Measurements from ENCODE around the gene SLC5A2. TPM values are rescaled to one million over a fixed set of nuclear protein-coding genes. Genes with fewer than 3 reads are reported as not detected.

SLC5A2 gene
- total RNA-seq, 1 donor from 2014 or later = not detected

Other genes starting within 250 kb of the SLC5A2 start
- gene ITGAM, start 223.1 kb upstream of the SLC5A2 start, total RNA-seq = 16.8 and 18.2 TPM in 2 replicates
- 44.3 and 45.9 TPM in 2 replicates for gene ITGAX, start 127.9 kb upstream of the SLC5A2 start, total RNA-seq
- gene ITGAD, start 89.8 kb upstream of the SLC5A2 start, total RNA-seq = not detected in 2 replicates
- gene COX6A2, start 54.8 kb upstream of the SLC5A2 start, total RNA-seq = not detected in 2 replicates
- gene ZNF843, start 40.3 kb upstream of the SLC5A2 start, total RNA-seq = 0.09 and 0.16 TPM in 2 replicates
- 9.9 and 10.5 TPM in 2 replicates for gene ARMC5, start 23.6 kb upstream of the SLC5A2 start, total RNA-seq
- 0.49 and 1.5 TPM in 2 replicates for gene TGFB1I1, start 11.0 kb upstream of the SLC5A2 start, total RNA-seq
- 40.9 and 41.1 TPM in 2 replicates for gene RUSF1, start 25.3 kb downstream of the SLC5A2 start, total RNA-seq
- gene AHSP, start 44.8 kb downstream of the SLC5A2 start, total RNA-seq = not detected in 2 replicates

Data from activated CD4-positive, alpha-beta T cell treated with anti-CD3 and anti-CD28 coated beads, Interleukin-2, amount 10 ng/mL, durations not matched to agents 24 days and 14 days (primary cell).